ENCODE results near the gene CEP85.

Gene CEP85

GRCh38 chr1:26189331-26189730, 44.7 kb upstream of the CEP85 start:
- Histone ChIP-seq H3K36me3 (ENCODE audit: insufficient read depth) (no peaks in the 10 kb centered on the region), H4K20me1 (ENCODE audit: insufficient read depth) (no peaks in the 10 kb centered on the region), H3K4me3 (IDR thresholded peaks at IDR 0.05; ENCODE audit: insufficient read depth, low read depth, low read length) (no peak overlapping the region), H3K9ac (no peak overlapping the region), H3K4me1 (ENCODE audit: low read depth, poor library complexity, severe bottlenecking) (no peaks in the 10 kb centered on the region), H3K4me2 (no peak overlapping the region), H2AFZ (ENCODE audit: low read depth) (no peak overlapping the region), H3K27me3 (ENCODE audit: insufficient read depth, low read depth) (no peaks in the 10 kb centered on the region), H3K79me2 (ENCODE audit: insufficient read depth, low read depth) (no peaks in the 10 kb centered on the region), H3K27ac (no peak overlapping the region)
- TF ChIP-seq, protein P1, sequence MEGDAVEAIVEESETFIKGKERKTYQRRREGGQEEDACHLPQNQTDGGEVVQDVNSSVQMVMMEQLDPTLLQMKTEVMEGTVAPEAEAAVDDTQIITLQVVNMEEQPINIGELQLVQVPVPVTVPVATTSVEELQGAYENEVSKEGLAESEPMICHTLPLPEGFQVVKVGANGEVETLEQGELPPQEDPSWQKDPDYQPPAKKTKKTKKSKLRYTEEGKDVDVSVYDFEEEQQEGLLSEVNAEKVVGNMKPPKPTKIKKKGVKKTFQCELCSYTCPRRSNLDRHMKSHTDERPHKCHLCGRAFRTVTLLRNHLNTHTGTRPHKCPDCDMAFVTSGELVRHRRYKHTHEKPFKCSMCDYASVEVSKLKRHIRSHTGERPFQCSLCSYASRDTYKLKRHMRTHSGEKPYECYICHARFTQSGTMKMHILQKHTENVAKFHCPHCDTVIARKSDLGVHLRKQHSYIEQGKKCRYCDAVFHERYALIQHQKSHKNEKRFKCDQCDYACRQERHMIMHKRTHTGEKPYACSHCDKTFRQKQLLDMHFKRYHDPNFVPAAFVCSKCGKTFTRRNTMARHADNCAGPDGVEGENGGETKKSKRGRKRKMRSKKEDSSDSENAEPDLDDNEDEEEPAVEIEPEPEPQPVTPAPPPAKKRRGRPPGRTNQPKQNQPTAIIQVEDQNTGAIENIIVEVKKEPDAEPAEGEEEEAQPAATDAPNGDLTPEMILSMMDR (conservative IDR thresholded peaks at IDR 0.05; ENCODE audit: low read depth, low read length), result no peak

DNA sequence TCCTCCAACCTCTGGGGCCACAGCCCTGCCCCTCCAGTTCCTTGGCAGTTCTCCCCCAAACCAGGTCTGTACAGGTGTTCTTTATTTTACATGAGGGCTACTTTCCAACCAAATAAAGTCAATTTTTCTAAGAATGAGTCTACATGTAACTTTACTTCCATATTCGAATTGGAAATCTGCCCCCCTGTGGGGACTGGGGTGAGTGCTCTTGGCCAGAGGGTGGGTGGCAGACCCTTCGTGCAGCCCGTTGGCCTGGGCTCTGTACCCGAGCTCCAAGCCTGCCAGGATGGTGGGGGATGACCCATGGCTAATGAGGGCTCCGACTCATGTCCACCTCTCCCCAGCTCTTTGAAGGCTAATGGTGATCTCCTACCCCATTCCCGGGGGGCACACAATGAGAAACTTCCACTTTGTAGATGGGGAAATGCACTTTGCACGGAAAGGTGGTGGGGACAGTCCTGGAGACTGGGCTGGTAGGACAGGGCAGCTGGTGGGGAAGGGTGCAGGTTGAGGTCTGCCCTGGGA, 44.2 kb upstream of the CEP85 start:
- Histone ChIP-seq H3K27ac (no peak overlapping the region), H3K4me2 (no peak overlapping the region), H3K79me2 (ENCODE audit: insufficient read depth, low read depth) (no peaks in the 10 kb centered on the region), H4K20me1 (ENCODE audit: insufficient read depth) (no peaks in the 10 kb centered on the region), H2AFZ (ENCODE audit: low read depth) (no peak overlapping the region), H3K9ac (no peak overlapping the region), H3K4me1 (ENCODE audit: low read depth, poor library complexity, severe bottlenecking) (no peaks in the 10 kb centered on the region), H3K4me3 (IDR thresholded peaks at IDR 0.05; ENCODE audit: insufficient read depth, low read depth, low read length) (no peak overlapping the region), H3K27me3 (ENCODE audit: insufficient read depth, low read depth) (no peaks in the 10 kb centered on the region), H3K36me3 (ENCODE audit: insufficient read depth) (no peaks in the 10 kb centered on the region)
- TF ChIP-seq, protein P1 (conservative IDR thresholded peaks at IDR 0.05; ENCODE audit: low read depth, low read length), result no peak

DNA sequence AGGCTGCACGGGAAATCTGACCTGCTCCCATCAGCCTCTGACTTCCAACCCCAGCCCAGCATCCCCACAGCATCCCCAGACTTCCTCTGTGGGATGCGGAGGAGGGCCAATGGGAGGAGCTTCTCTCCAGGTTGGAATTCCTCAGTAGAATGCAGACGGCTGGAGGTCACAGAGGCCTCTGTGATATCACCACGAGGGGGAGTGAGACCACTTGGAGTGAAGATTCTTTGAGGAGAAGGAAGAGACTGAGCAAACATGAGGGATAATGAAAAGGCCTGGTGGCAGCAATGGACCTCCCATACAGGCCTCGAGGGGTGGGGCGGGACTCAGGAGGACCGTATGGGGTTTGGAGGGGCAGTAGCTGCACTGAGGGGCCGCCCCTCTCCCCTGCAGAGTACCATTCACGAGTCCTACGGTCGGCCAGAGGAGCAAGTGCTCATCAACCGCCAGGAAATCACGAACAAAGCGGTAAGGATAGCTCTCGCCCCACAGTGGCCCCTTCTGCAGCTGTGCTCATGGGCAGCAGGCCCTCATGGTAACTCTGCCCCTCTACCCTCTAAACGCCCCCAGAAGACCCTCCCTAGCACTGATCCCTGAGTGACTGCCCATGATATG, 43.5 kb upstream of the CEP85 start, which contains the start of gene CATSPER4:
Gene CATSPER4 (plus strand): TSS at position 230 of the 615 bp plus-strand sequence. CDS start 26 bp downstream, at position 256.
- no peak within 1 kb of the TSS for H3K4me2 ChIP-seq
- H3K36me3 ChIP-seq (ENCODE audit: insufficient read depth), result no peaks in the 10 kb centered on the region

GRCh38 chr1:26191739-26192138, 42.3 kb upstream of the CEP85 start:
- no peak overlapping the region for H3K9ac ChIP-seq
- no peak overlapping the region for H2AFZ ChIP-seq (ENCODE audit: low read depth)
- no peaks in the 10 kb centered on the region for H4K20me1 ChIP-seq (ENCODE audit: insufficient read depth)
- no peak overlapping the region for H3K4me3 ChIP-seq (IDR thresholded peaks at IDR 0.05; ENCODE audit: insufficient read depth, low read depth, low read length)
- TF ChIP-seq, protein P1 (conservative IDR thresholded peaks at IDR 0.05; ENCODE audit: low read depth, low read length), result no peak
- no peaks in the 10 kb centered on the region for H3K79me2 ChIP-seq (ENCODE audit: insufficient read depth, low read depth)
- H3K27ac ChIP-seq, result no peak overlapping the region
- H3K4me1 ChIP-seq (ENCODE audit: low read depth, poor library complexity, severe bottlenecking), result no peaks in the 10 kb centered on the region
- H3K27me3 ChIP-seq (ENCODE audit: insufficient read depth, low read depth), result no peaks in the 10 kb centered on the region
- no peak overlapping the region for H3K4me2 ChIP-seq
- no peaks in the 10 kb centered on the region for H3K36me3 ChIP-seq (ENCODE audit: insufficient read depth)

More for the DNA sequence above, 43.5 kb upstream of the CEP85 start, which contains the start of gene CATSPER4:
- Histone ChIP-seq H2AFZ (ENCODE audit: low read depth) (no peak within 1 kb of the TSS), H3K79me2 (ENCODE audit: insufficient read depth, low read depth) (no peaks in the 10 kb centered on the region), H3K4me3 (IDR thresholded peaks at IDR 0.05; ENCODE audit: insufficient read depth, low read depth, low read length) (no peak within 1 kb of the TSS), H4K20me1 (ENCODE audit: insufficient read depth) (no peaks in the 10 kb centered on the region), H3K27me3 (ENCODE audit: insufficient read depth, low read depth) (no peaks in the 10 kb centered on the region), H3K9ac (no peak within 1 kb of the TSS), H3K27ac (no peak within 1 kb of the TSS), H3K4me1 (ENCODE audit: low read depth, poor library complexity, severe bottlenecking) (no peaks in the 10 kb centered on the region)
- TF ChIP-seq, protein P1 (conservative IDR thresholded peaks at IDR 0.05; ENCODE audit: low read depth, low read length), result no peak

Measured in KMS-11 (cell line).